ENCODE data around the gene SUGCT. TPM values are rescaled to one million over a fixed set of nuclear protein-coding genes. Genes with fewer than 3 reads are reported as not detected.

The SUGCT gene
- total RNA-seq, 1 donor from 2014 or later: 9.8 TPM

DNA sequence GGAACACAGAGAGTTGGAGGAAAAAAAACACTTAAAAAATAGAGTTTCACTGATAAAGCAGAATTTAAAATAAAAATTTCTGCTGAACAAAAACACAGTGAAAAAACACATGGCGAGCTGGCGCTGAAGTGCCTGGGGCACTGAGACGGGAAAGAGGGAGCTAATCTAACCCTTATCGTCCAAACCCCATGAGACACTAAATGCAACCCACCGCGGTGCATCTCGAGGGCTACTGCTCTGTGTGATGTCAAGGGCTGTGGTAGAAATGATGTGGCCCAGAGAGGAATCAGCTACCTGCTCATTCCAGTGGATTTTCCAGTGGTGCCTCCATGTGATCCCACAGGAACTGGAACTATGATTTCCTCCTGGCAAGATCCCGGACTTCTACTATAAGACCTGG, 499.3 kb downstream of the SUGCT start:
- no peak for DNase-seq (ENCODE audit: low spot score in 2 of 2, unreplicated experiment in 2 of 2)
- H3K27ac Mint-ChIP-seq: no peak overlapping the region
- TF ChIP-seq, protein P1, sequence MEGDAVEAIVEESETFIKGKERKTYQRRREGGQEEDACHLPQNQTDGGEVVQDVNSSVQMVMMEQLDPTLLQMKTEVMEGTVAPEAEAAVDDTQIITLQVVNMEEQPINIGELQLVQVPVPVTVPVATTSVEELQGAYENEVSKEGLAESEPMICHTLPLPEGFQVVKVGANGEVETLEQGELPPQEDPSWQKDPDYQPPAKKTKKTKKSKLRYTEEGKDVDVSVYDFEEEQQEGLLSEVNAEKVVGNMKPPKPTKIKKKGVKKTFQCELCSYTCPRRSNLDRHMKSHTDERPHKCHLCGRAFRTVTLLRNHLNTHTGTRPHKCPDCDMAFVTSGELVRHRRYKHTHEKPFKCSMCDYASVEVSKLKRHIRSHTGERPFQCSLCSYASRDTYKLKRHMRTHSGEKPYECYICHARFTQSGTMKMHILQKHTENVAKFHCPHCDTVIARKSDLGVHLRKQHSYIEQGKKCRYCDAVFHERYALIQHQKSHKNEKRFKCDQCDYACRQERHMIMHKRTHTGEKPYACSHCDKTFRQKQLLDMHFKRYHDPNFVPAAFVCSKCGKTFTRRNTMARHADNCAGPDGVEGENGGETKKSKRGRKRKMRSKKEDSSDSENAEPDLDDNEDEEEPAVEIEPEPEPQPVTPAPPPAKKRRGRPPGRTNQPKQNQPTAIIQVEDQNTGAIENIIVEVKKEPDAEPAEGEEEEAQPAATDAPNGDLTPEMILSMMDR (IDR thresholded peaks at IDR 0.05; ENCODE audit: unreplicated experiment): no peak
- peaks cover 22% of the 10 kb centered on the region for H3K4me1 Mint-ChIP-seq
- H3K27me3 Mint-ChIP-seq (ENCODE audit: low read depth): no peaks in the 10 kb centered on the region
- no peaks in the 10 kb centered on the region for H3K36me3 Mint-ChIP-seq
- H3K4me3 Mint-ChIP-seq: no peak overlapping the region
- no peaks in the 10 kb centered on the region for H3K9me3 Mint-ChIP-seq

DNA sequence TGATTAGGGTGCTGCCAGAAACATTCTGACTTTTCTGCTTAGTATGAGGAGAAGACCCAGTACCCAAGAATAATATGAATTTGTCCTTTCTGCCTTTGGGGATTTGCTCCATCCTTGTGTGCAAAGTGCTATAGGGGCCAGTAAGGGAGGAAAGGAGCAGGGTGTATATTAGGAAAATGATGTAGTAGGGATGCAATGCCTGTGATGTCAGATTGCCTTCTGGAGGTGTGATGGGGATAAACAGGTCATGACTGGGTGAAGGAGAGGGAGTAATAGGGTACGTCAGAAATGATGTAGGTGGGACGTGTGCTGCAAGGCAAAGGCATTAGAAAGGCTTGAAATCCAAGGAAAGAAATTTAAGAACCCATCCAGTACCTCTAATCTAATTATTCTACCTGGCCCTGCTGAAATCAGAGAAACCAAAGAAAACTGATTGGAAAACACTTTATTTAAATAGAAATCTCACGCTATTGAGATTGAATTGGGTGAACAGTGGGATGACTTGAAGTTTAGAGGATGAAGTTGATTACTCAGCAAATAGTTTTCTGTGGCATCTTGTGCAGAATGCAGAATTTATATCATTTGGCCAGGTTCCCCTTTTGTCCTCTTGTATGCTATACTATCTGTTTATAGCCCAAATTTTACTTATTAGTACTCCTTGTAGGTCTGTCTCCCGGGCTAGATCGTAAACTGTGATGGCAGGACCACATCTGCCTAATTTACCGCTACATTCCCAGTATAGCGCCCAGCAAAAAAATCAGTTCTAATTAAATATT, 503.9 kb downstream of the SUGCT start:
- TF ChIP-seq, protein P1 (IDR thresholded peaks at IDR 0.05; ENCODE audit: unreplicated experiment): no peak
- DNase-seq (ENCODE audit: low spot score in 2 of 2, unreplicated experiment in 2 of 2): no peak
- Mint-ChIP-seq H3K27ac (peak overlapping the region; percentile 37), H3K36me3 (no peaks in the 10 kb centered on the region), H3K9me3 (no peaks in the 10 kb centered on the region), H3K27me3 (ENCODE audit: low read depth) (no peaks in the 10 kb centered on the region), H3K4me1 (peaks cover 50% of the 10 kb centered on the region), H3K4me3 (no peak overlapping the region)

DNA sequence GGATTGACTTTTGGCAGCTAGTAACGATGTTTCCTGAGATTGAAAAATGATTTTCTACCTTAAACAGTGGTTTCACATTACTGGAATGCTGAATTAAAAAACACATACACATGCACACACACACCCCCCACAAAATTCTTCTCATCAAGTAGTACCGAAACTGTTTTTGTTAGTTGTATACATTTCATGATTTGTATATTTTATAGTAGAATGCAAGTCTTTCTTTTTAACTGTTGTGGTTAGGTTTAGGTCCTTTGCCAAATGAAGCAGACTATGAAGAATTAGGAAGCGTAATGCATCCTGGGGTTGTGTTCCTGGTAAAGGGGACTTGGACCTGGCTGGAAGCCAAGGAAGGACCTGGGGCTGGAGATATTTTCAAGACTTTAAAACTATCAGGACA, 505.8 kb downstream of the SUGCT start:
- Mint-ChIP-seq H3K4me1 (peaks cover 69% of the 10 kb centered on the region), H3K27ac (peak overlapping the region; percentile 87), H3K4me3 (no peak overlapping the region), H3K9me3 (no peaks in the 10 kb centered on the region), H3K27me3 (ENCODE audit: low read depth) (no peaks in the 10 kb centered on the region), H3K36me3 (no peaks in the 10 kb centered on the region)
- TF ChIP-seq, protein P1 (IDR thresholded peaks at IDR 0.05; ENCODE audit: unreplicated experiment): no peak
- DNase-seq (ENCODE audit: low spot score in 2 of 2, unreplicated experiment in 2 of 2): no peak

DNA sequence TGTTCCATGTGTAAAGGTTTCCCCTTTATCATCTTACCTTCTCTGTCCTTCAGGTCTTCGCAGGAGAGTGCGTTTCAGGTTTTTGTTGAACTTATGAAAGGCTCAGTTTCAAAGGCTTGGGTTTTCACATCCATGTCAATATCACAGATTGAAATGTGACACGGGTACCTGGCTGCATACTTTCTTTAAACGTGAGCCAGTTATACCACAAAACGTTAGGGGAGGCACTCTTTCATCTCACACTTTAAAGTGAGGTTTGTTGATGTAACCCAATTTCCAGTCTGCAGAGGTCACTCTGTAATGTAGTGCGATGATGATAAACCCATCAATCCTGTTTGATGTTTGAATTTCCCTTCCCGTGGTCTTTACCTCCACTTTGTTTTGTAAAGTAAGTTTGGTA, 506.9 kb downstream of the SUGCT start:
- Mint-ChIP-seq H3K4me1 (peaks cover 80% of the 10 kb centered on the region), H3K9me3 (no peaks in the 10 kb centered on the region), H3K27me3 (ENCODE audit: low read depth) (no peaks in the 10 kb centered on the region), H3K27ac (no peak overlapping the region), H3K4me3 (no peak overlapping the region), H3K36me3 (no peaks in the 10 kb centered on the region)
- TF ChIP-seq, protein P1 (IDR thresholded peaks at IDR 0.05; ENCODE audit: unreplicated experiment): no peak
- no peak for DNase-seq (ENCODE audit: low spot score in 2 of 2, unreplicated experiment in 2 of 2)

DNA sequence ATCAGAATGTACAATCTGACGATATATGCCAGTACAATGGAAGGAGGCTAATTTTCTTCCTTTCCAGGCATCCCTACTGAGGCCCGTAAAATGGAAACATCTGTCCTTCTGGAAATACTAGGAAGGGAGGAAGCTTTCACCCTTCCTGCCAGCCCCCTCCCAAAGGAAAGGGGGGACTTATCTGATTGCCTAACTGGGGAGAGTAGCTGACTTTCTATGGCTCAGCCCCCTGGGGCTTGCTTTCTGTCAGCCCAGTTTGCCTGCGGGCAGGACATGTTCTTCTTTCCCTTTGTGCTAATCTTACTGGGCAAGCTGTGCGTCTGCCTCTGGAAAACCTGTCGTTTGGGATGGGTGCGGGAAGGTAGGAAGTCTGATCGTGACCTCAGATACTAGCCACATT, 508.9 kb downstream of the SUGCT start:
- no peaks in the 10 kb centered on the region for H3K27me3 Mint-ChIP-seq (ENCODE audit: low read depth)
- H3K27ac Mint-ChIP-seq: peak overlapping the region; percentile 39
- H3K36me3 Mint-ChIP-seq: no peaks in the 10 kb centered on the region
- no peaks in the 10 kb centered on the region for H3K9me3 Mint-ChIP-seq
- no peak overlapping the region for H3K4me3 Mint-ChIP-seq
- DNase-seq (ENCODE audit: low spot score in 2 of 2, unreplicated experiment in 2 of 2): no peak
- TF ChIP-seq, protein P1 (IDR thresholded peaks at IDR 0.05; ENCODE audit: unreplicated experiment): no peak
- H3K4me1 Mint-ChIP-seq: peaks cover 76% of the 10 kb centered on the region

All from mesothelial cell of epicardium (in vitro differentiated cells).